EL (cell line): ENCODE data around the gene PARVB.

Source experiments
- DNase-seq: peaks from one replicate; pipeline ENCODE4 v3.0.0-alpha.2; 2016

The PARVB gene

GRCh38 chr22:44165286-44165874 is 141.3 kb downstream of the PARVB start:
- DNase-seq, result no peak

- DNase-seq, result no peak
Measured at GRCh38 chr22:44166498-44167276, 142.6 kb downstream of the PARVB start.

- DNase-seq, result no peak
Measured at GRCh38 chr22:44167501-44167900, 143.4 kb downstream of the PARVB start.

GRCh38 chr22:44168206-44168605 is 144.1 kb downstream of the PARVB start:
- DNase-seq, result no peak

- no peak for DNase-seq
Measured at GRCh38 chr22:44170470-44170869, 146.4 kb downstream of the PARVB start.

- no peak for DNase-seq
Measured at GRCh38 chr22:44171561-44171960, 147.5 kb downstream of the PARVB start.

GRCh38 chr22:44172370-44173108 is 148.4 kb downstream of the PARVB start:
- no peak for DNase-seq

- no peak for DNase-seq
Measured at GRCh38 chr22:44173154-44173553, 149.1 kb downstream of the PARVB start.

GRCh38 chr22:44175676-44176075 is 151.6 kb downstream of the PARVB start:
- DNase-seq, result no peak

- no peak for DNase-seq
Measured at GRCh38 chr22:44179196-44179988, 155.3 kb downstream of the PARVB start.

GRCh38 chr22:44179989-44180705 is 156.0 kb downstream of the PARVB start:
- DNase-seq, result no peak

GRCh38 chr22:44180706-44181032 is 156.6 kb downstream of the PARVB start, which contains the start of gene PARVG:
Gene PARVG (plus strand): TSS chr22:44180925. CDS start chr22:44183330, 2,405 bp downstream.
- no peak for DNase-seq

GRCh38 chr22:44181033-44181911 is 157.2 kb downstream of the PARVB start:
- no peak for DNase-seq

GRCh38 chr22:44181912-44182587 is 157.9 kb downstream of the PARVB start:
- DNase-seq, result no peak

- no peak for DNase-seq
Measured at GRCh38 chr22:44182588-44183286, 158.6 kb downstream of the PARVB start.

GRCh38 chr22:44183287-44183588 is 159.1 kb downstream of the PARVB start:
- no peak for DNase-seq

- no peak for DNase-seq
Measured at GRCh38 chr22:44184006-44184405, 159.9 kb downstream of the PARVB start.

GRCh38 chr22:44185237-44186120 is 161.4 kb downstream of the PARVB start:
- no peak for DNase-seq

GRCh38 chr22:44186121-44186510 is 162.0 kb downstream of the PARVB start:
- DNase-seq, result no peak
